T-cell (primary cell): ENCODE measurements around the gene SELENOP. TPM values are rescaled to one million over a fixed set of nuclear protein-coding genes. Genes with fewer than 3 reads are reported as not detected.
"Not testable (repeated sequence)": the region's sequence is repeated elsewhere in the genome, so short reads cannot be mapped to it uniquely, and the experiment has no call there.

Source experiments
- ATAC-seq, 4 experiments: fragments of 200-7000 bp in 3 of 4; fragments of 150-1000 bp in 1 of 4; cut with Tn5 transposase; replicated peaks in 1 of 4; 1 replicate in 3 of 4; 2 replicates in 1 of 4; pipeline ENCODE4 v1.10.0; 2021; ENCODE audit warnings: moderate library complexity in 3 of 4, mild to moderate bottlenecking in 2 of 4, moderate number of reproducible peaks in 1 of 4
- CTCF ChIA-PET, 2 donors: fragments of 300-600 bp; sonication (Branson Sonifier 250); formaldehyde crosslinking; loops; one replicate each; lab custom pipeline; 2022; ENCODE audit warnings: antibody characterized with exemption in 2 of 2; lab: Charles Lee
- POLR2A ChIA-PET, 2 donors: fragments of 300-600 bp; sonication (Branson Sonifier 250); formaldehyde crosslinking; loops; one replicate each; lab custom pipeline; 2022; ENCODE audit warnings: antibody characterized with exemption in 2 of 2; lab: Charles Lee
- DNase-seq, 35 experiments: peaks; one replicate each; pipeline versions ENCODE4 v3.0.0 to v3.0.0-alpha.2; 2013 to 2023
- H3K27ac ChIP-seq: one replicate; pipeline ENCODE4 v1.5.1; 2013; ENCODE audit warnings: low read length
- H3K27me3 ChIP-seq, 2 experiments: replicated peaks in 1 of 2; 1 replicate in 1 of 2; 2 replicates in 1 of 2; pipeline versions ENCODE4 v1.6.1 to v1.7.0; 2013; ENCODE audit warnings: low read length in 1 of 2, mixed read lengths in 1 of 2; ENCODE audit not compliant: control insufficient read depth in 2 of 2, insufficient read depth in 2 of 2; ENCODE audit errors: extremely low read depth in 1 of 2
- H3K36me3 ChIP-seq, 2 donors: 1 replicate in 1 of 2; 2 replicates in 1 of 2; pipeline versions ENCODE4 v1.6.1 to v1.7.0; 2013; ENCODE audit warnings: low read length in 1 of 2; ENCODE audit not compliant: control insufficient read depth in 2 of 2, insufficient read depth in 1 of 2; ENCODE audit errors: extremely low read depth in 1 of 2
- H3K4me1 ChIP-seq, 2 experiments: 1 replicate in 1 of 2; 2 replicates in 1 of 2; pipeline versions ENCODE4 v1.6.1 to v1.7.0; 2013; ENCODE audit warnings: low read length in 2 of 2, mixed read lengths in 1 of 2; ENCODE audit not compliant: insufficient read depth in 2 of 2, control insufficient read depth in 1 of 2; ENCODE audit errors: extremely low read depth in 1 of 2
- H3K4me3 ChIP-seq, 2 donors: 1 replicate in 1 of 2; 2 replicates in 1 of 2; pipeline versions ENCODE4 v1.5.1 to v1.7.0; 2013; ENCODE audit warnings: mild to moderate bottlenecking in 2 of 2, low read length in 1 of 2, moderate library complexity in 1 of 2; ENCODE audit not compliant: control insufficient read depth in 1 of 2; ENCODE audit errors: extremely low read depth in 1 of 2
- H3K9me3 ChIP-seq: 2 replicates; pipeline ENCODE4 v1.7.0; 2013
- H3K27ac Mint-ChIP-seq, 2 donors: one replicate each; pipeline ENCODE4 v1.8.0; 2020 to 2021; ENCODE audit warnings: mild to moderate bottlenecking in 2 of 2, mixed read lengths in 2 of 2
- H3K27me3 Mint-ChIP-seq, 2 donors: one replicate each; pipeline ENCODE4 v1.8.0; 2021 to 2022; ENCODE audit warnings: mixed read lengths in 2 of 2
- H3K36me3 Mint-ChIP-seq: one replicate; pipeline ENCODE4 v1.8.0; 2021; ENCODE audit warnings: mixed read lengths
- H3K4me1 Mint-ChIP-seq, 3 donors: one replicate each; pipeline ENCODE4 v1.8.0; 2020 to 2022; ENCODE audit warnings: mixed read lengths in 3 of 3, mild to moderate bottlenecking in 1 of 3
- H3K4me3 Mint-ChIP-seq, 3 donors: one replicate each; pipeline ENCODE4 v1.8.0; 2020 to 2022; ENCODE audit warnings: mild to moderate bottlenecking in 3 of 3, mixed read lengths in 3 of 3, moderate library complexity in 3 of 3
- H3K9me3 Mint-ChIP-seq, 3 donors: one replicate each; pipeline ENCODE4 v1.8.0; 2020 to 2022; ENCODE audit warnings: mixed read lengths in 3 of 3
- WGBS: methylation state at CpG from one replicate; pipeline ENCODE4 v1.1.5; 2013; ENCODE audit warnings: missing lambda C conversion rate; ENCODE audit not compliant: insufficient coverage; 5-methylcytosine and 5-hydroxymethylcytosine counted together
- total RNA-seq, 35 experiments: library from RNA in 6 of 35; stranded (reverse) in 6 of 35; fragments of 120-200 nt in 1 of 35; gene quantifications; one replicate each; pipeline versions ENCODE4 v1.2.1 to v1.2.4 and lab custom pipeline; 2013 to 2026

Gene SELENOP
- total RNA-seq, 5 donors from 2014 or later (not counting 1 experiment from before 2014, with no cell fraction given): 0.68 to 3.1 (median 2.6) TPM

DNA sequence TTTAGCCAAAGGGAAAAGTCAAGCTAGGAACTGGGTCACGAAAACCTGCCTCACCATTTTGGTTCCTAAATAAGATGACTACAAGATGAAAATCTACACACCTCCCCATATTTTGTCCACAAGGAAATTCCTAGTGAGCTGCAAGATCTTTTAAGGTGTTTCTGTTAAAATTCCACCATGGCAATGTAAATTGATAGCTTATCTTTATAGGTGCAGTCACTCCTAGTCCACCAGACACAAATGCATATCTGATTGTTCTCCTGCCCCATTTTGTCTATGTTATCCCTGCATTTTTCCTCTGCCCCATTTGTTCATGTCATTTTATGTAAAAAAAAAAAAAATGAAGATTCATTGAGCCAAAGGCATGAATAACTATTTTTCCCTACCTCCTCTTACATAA, 41.1 kb upstream of the SELENOP start:
- ATAC-seq (no peak), DNase-seq (no peak)
- Mint-ChIP-seq H3K9me3 (no peaks in the 10 kb centered on the region), H3K36me3 (no peaks in the 10 kb centered on the region), H3K27ac (no peak overlapping the region), H3K4me1 (no peaks in the 10 kb centered on the region), H3K27me3 (no peaks in the 10 kb centered on the region), H3K4me3 (no peak overlapping the region)
- no peaks in the 10 kb centered on the region for H3K27me3 ChIP-seq
- H3K4me1 ChIP-seq: no peaks in the 10 kb centered on the region
- ChIA-PET POLR2A (interaction anchor here in 1 of 2 donors (0.7 kb wide), 1 partner anchor 453 kb away, joined by 4 read pairs; no protein-coding TSS in a partner anchor), CTCF (interaction anchor here in 1 of 2 donors (0.8 kb wide), 1 partner anchor 238 kb away, joined by 3 read pairs; no protein-coding TSS in a partner anchor)
- H3K36me3 ChIP-seq: no peaks in the 10 kb centered on the region
- no peak overlapping the region for H3K27ac ChIP-seq
- no peak overlapping the region for H3K4me3 ChIP-seq
- H3K9me3 ChIP-seq: no peaks in the 10 kb centered on the region
- no CpG with 5 or more reads among the region's 1 CpG for WGBS

DNA sequence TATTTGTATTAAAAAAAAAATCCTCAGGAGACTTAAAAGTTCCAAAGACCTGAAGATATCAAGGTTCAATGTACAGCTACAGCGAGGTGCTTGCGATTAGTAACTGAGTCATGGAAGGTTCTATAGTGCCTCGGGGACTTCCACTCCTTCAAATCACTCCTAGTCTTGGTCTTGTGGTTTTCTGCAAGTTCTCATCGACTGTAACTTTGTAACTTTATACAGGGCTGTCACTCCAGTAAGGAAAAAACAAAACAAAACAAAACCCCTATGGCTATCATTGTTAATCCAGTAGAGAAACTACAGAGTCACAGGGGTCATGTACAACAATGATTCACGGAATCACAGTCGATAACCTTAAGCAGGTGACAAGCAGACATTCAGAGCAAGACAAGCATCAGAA, 39.8 kb upstream of the SELENOP start:
- POLR2A ChIA-PET: interaction anchor here in 1 of 2 donors (0.6 kb wide), 1 partner anchor 72 kb away, joined by 3 read pairs; no protein-coding TSS in a partner anchor
- no peak overlapping the region for H3K4me3 Mint-ChIP-seq
- no peaks in the 10 kb centered on the region for H3K36me3 ChIP-seq
- ATAC-seq (no peak), DNase-seq (no peak)
- H3K27ac ChIP-seq: no peak overlapping the region
- H3K4me1 Mint-ChIP-seq: no peaks in the 10 kb centered on the region
- H3K4me3 ChIP-seq: no peak overlapping the region
- CTCF ChIA-PET: no interaction called here
- no peaks in the 10 kb centered on the region for H3K9me3 Mint-ChIP-seq
- no peaks in the 10 kb centered on the region for H3K36me3 Mint-ChIP-seq
- no peaks in the 10 kb centered on the region for H3K9me3 ChIP-seq
- H3K27me3 Mint-ChIP-seq: peaks cover 0 to 4% of the 10 kb centered on the region in 2 donors
- H3K27me3 ChIP-seq: no peaks in the 10 kb centered on the region
- no peak overlapping the region for H3K27ac Mint-ChIP-seq
- no peaks in the 10 kb centered on the region for H3K4me1 ChIP-seq
- WGBS: 100% methylated on average over 2 of the region's 6 CpGs

DNA sequence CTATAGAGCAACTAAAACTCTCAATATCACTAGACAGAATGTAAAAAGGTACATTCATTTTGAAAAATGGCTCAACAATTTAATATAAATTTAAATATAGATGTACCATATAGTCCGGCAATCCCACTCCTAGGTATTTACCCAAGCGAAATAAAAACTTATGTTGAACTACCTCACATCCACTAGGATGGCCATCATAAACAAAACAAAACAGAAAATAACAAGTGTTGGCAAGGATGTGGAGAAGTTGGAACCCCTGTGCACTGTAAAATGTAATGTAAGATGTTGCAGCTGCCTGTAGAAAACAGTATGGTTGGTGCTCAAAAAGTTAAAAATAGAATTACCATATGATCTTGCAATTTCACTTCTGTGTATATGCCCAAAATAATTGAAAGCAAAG, 36.9 kb upstream of the SELENOP start:
- Mint-ChIP-seq H3K9me3 (no peaks in the 10 kb centered on the region), H3K4me3 (no peak overlapping the region), H3K36me3 (no peaks in the 10 kb centered on the region), H3K4me1 (no peaks in the 10 kb centered on the region), H3K27me3 (peaks cover 5 to 6% of the 10 kb centered on the region in 2 donors), H3K27ac (no peak overlapping the region)
- Histone ChIP-seq H3K36me3 (no peaks in the 10 kb centered on the region), H3K4me1 (no peaks in the 10 kb centered on the region), H3K27ac (no peak overlapping the region), H3K9me3 (no peaks in the 10 kb centered on the region), H3K4me3 (no peak overlapping the region), H3K27me3 (no peaks in the 10 kb centered on the region)
- ChIA-PET POLR2A (no interaction called here), CTCF (no interaction called here)
- ATAC-seq (no peak), DNase-seq (no peak)
- WGBS: no CpG with 5 or more reads among the region's 2 CpGs

DNA sequence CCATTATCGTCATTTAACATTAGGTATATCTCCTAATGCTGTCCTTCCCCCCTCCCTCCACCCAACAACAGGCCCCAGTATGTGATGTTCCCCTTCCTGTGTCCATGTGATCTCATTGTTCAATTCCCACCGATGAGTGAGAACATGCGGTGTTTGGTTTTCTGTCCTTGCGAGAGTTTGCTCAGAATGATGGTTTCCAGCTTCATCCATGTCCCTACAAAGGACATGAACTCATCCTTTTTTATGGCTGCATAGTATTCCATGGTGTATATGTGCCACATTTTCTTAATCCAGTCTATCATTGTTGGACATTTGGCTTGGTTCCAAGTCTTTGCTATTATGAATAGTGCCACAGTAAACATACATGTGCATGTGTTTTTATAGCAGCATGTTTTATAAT, 32.7 kb upstream of the SELENOP start:
- H3K4me1 Mint-ChIP-seq, H3K27ac Mint-ChIP-seq, CTCF ChIA-PET, H3K27me3 Mint-ChIP-seq, ATAC-seq, DNase-seq, H3K4me1 ChIP-seq, POLR2A ChIA-PET, H3K36me3 ChIP-seq, H3K4me3 ChIP-seq, H3K27ac ChIP-seq, H3K9me3 Mint-ChIP-seq, H3K9me3 ChIP-seq, H3K36me3 Mint-ChIP-seq, H3K4me3 Mint-ChIP-seq, H3K27me3 ChIP-seq: not testable (repeated sequence)
- no CpG with 5 or more reads among the region's 4 CpGs for WGBS

DNA sequence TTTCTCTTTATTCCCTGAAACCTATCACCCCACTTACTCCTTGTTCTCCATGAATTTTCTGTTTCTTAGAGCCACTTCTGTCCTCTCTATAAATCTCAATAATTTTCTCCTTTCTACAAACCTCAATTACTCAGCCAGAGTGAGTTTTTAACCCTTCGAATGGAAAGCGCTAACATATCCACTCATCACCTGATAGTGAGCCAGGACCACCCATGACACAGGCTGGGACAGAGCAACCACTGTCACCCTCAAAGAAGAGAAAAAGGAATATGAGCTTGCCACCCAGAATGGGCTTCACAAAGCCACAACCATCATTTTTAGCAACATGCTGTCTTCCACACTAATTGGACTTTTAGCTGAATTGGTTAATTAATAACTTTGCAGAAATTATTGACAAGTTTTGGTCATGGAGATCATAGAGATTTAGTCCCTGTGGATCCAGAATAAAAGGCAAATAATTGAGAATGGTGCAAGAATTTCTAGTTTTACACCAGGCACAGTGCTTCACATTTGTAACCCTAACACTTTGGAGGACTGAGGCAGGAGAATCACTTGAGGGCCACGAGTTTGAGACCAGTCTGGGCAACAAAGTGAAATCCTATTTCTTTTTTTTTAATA, 32.1 kb upstream of the SELENOP start:
- Histone ChIP-seq H3K27ac (no peak overlapping the region), H3K4me1 (no peaks in the 10 kb centered on the region), H3K36me3 (no peaks in the 10 kb centered on the region), H3K4me3 (no peak overlapping the region), H3K27me3 (no peaks in the 10 kb centered on the region), H3K9me3 (no peaks in the 10 kb centered on the region)
- DNase-seq (no peak), ATAC-seq (no peak)
- no peaks in the 10 kb centered on the region for H3K4me1 Mint-ChIP-seq
- no peaks in the 10 kb centered on the region for H3K36me3 Mint-ChIP-seq
- H3K27ac Mint-ChIP-seq: no peak overlapping the region
- H3K27me3 Mint-ChIP-seq: peaks cover 5 to 7% of the 10 kb centered on the region in 2 donors
- no peaks in the 10 kb centered on the region for H3K9me3 Mint-ChIP-seq
- no peak overlapping the region for H3K4me3 Mint-ChIP-seq
- ChIA-PET POLR2A (no interaction called here), CTCF (no interaction called here)
- whole genome bisulfite sequencing: no CpG with 5 or more reads among the region's 3 CpGs

DNA sequence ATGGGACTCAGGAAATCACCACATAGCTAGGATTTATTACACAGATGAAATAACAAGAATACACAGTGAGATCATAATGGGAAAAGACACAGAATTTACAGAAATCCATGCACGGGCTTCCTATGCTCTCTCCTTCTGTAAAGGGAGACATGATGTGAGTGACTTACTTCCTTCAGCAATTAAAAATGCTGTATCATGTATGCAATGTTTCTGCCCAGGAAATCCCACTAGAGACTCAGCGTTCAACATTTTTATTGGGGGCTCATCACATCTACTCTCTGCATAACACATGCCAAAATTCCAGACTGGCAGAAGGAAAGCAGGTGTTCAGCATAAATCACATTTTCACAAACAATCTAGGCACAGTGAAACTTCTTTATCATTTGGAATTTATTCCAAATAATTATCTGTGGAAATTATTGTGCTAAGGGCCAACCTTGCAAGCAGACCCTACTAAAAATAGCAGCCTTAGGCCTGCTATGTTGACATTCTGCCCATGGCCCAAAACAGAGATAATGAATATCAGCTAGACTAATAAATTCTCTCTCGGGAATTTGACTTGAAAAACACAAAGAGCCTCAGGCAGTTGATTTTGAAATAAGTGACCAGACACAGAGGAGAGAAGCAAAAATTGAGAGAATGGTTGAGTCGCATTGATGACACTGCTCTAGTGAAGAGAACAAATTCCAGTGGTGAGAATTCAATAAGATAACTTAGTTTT, 31.4 kb upstream of the SELENOP start:
- ATAC-seq: no peak
- Histone ChIP-seq H3K4me1 (no peaks in the 10 kb centered on the region), H3K27me3 (no peaks in the 10 kb centered on the region), H3K9me3 (no peaks in the 10 kb centered on the region), H3K4me3 (no peak overlapping the region), H3K36me3 (no peaks in the 10 kb centered on the region), H3K27ac (no peak overlapping the region)
- DNase-seq: no peak
- Mint-ChIP-seq H3K9me3 (no peaks in the 10 kb centered on the region), H3K4me3 (no peak overlapping the region), H3K4me1 (no peaks in the 10 kb centered on the region), H3K27me3 (peaks cover 5 to 7% of the 10 kb centered on the region in 2 donors), H3K36me3 (no peaks in the 10 kb centered on the region), H3K27ac (no peak overlapping the region)
- 87% methylated on average over 3 of the region's 4 CpGs for WGBS
- POLR2A ChIA-PET: no interaction called here
- CTCF ChIA-PET: no interaction called here
